H1 (cell line): ENCODE measurements around the gene GNAT1. TPM values are rescaled to one million over a fixed set of nuclear protein-coding genes. Genes with fewer than 3 reads are reported as not detected.

Experiments used
- ATF2 ChIP-seq: IDR thresholded peaks from 2 replicates; pipeline ENCODE4 v1.6.1; 2012; ENCODE audit warnings: low read length, inconsistent platforms
- CREB1 ChIP-seq: IDR thresholded peaks from 2 replicates; pipeline ENCODE4 v1.6.1; 2012; ENCODE audit warnings: inconsistent platforms
- CTCF ChIP-seq, 3 experiments: IDR thresholded peaks; 1 replicate in 2 of 3; 2 replicates in 1 of 3; pipeline versions ENCODE4 v1.5.1 to v1.6.1; 2011; ENCODE audit warnings: low read length in 3 of 3, mild to moderate bottlenecking in 3 of 3, inconsistent platforms in 2 of 3, low read depth in 1 of 3, moderate library complexity in 1 of 3; ENCODE audit not compliant: insufficient read depth in 1 of 3; ENCODE audit errors: control extremely low read depth in 1 of 3
- NANOG ChIP-seq: IDR thresholded peaks from 2 replicates; pipeline ENCODE4 v1.6.1; 2011; ENCODE audit warnings: low read length, low read depth, mild to moderate bottlenecking, inconsistent platforms; ENCODE audit not compliant: insufficient read depth, poor library complexity, severe bottlenecking
- POLR2A ChIP-seq, 2 experiments: IDR thresholded peaks; 1 replicate in 1 of 2; 2 replicates in 1 of 2; pipeline ENCODE4 v1.6.1; 2011; ENCODE audit warnings: low read depth in 2 of 2, low read length in 2 of 2, mild to moderate bottlenecking in 2 of 2; ENCODE audit errors: control extremely low read depth in 1 of 2
- RFX5 ChIP-seq: IDR thresholded peaks from 2 replicates; pipeline ENCODE4 v1.6.1; 2011; ENCODE audit warnings: low read depth, low read length, improper control_type of control experiment, borderline replicate concordance
- SP1 ChIP-seq: IDR thresholded peaks from 2 replicates; pipeline ENCODE4 v1.6.1; 2011; ENCODE audit warnings: low read depth, low read length
- polyA plus RNA-seq, 7 experiments: library from polyadenylated mRNA; depleted of rRNA in 3 of 7; stranded (reverse) in 5 of 7; unstranded in 2 of 7; fragments of >200 nt in 5 of 7; fragments of 200-250 nt in 2 of 7; gene quantifications; 1 replicate in 5 of 7; 2 replicates in 1 of 7; 4 replicates in 1 of 7; pipeline versions ENCODE4 v1.2.1 to v1.2.3, GENCODE V29; 2011 to 2013; ENCODE audit warnings: missing spikeins in 2 of 7, mixed read lengths in 2 of 7
- total RNA-seq: library from RNA; stranded (reverse); fragmentation: NEBNext Ultra II Directional; extraction: Animal tissue kit (Norgen Biotek cat#: 25700); gene quantifications from 2 replicates; pipeline ENCODE4 v1.2.1, GENCODE V29; 2021

The GNAT1 gene
- total and polyA plus RNA-seq, 2 of the 8 experiments (the other 6 are each of a cell fraction or from before 2014, with no cell fraction given) = 0.08 TPM; not detected in 1

- TF ChIP-seq ATF2 (no peak), NANOG (no peak), RFX5 (no peak), SP1 (no peak), CREB1 (no peak), CTCF (IDR thresholded peaks at IDR 0.05; ENCODE audit: control extremely low read depth in 1 of 3, insufficient read depth in 1 of 3, low read depth in 1 of 3, low read length in 3 of 3) (no peak), POLR2A (IDR thresholded peaks at IDR 0.05; ENCODE audit: control extremely low read depth in 1 of 2, low read depth in 2 of 2, low read length in 2 of 2) (no peak)
Observed at GRCh38 chr3:50208677-50209344, 17.4 kb downstream of the GNAT1 start (continued).
